ENCODE measurements around the gene ACTL6B.

GRCh38 chr7:100641463-100641859 is 14.8 kb downstream of the ACTL6B start, which contains the start of gene TFR2:
- no peak for TF ChIP-seq MAX (IDR thresholded peaks at IDR 0.05)
- no peak for TF ChIP-seq CTCF (IDR thresholded peaks at IDR 0.05)
- no peak for TF ChIP-seq POLR2A (IDR thresholded peaks at IDR 0.05; ENCODE audit: low read length)
- TF ChIP-seq REST (IDR thresholded peaks at IDR 0.05) = no peak
